Stomach (tissue), 9 donors: Measurements from ENCODE around the gene LRRC8B. TPM values are rescaled to one million over a fixed set of nuclear protein-coding genes. Genes with fewer than 3 reads are reported as not detected.

Source experiments
- DNase-seq, 2 donors: peaks; one replicate each; pipeline versions ENCODE4 v3.0.0 to v3.0.0-alpha.2; 2013 to 2019
- H3K27ac ChIP-seq, 5 donors: fragments of 200-600 bp in 4 of 5; sonication (generic) in 4 of 5; one replicate each; pipeline ENCODE4 v1.5.1; 2013 to 2019; ENCODE audit warnings: mild to moderate bottlenecking in 1 of 5, moderate library complexity in 1 of 5
- H3K27me3 ChIP-seq, 3 donors: fragments of 200-600 bp; sonication (generic); one replicate each; pipeline ENCODE4 v1.5.1; 2017 to 2019; ENCODE audit warnings: mixed run types in 1 of 3
- H3K36me3 ChIP-seq, 4 donors: fragments of 200-600 bp; sonication (generic); 1 replicate in 3 of 4; 2 replicates in 1 of 4; pipeline ENCODE4 v1.5.1; 2016 to 2019
- H3K4me1 ChIP-seq, 4 donors: fragments of 200-600 bp; sonication (generic); one replicate each; pipeline ENCODE4 v1.5.1; 2016 to 2019
- H3K4me3 ChIP-seq, 4 donors: fragments of 200-600 bp; sonication (generic) in 3 of 4; one replicate each; pipeline ENCODE4 v1.5.1; 2016 to 2019; ENCODE audit warnings: mild to moderate bottlenecking in 1 of 4
- H3K9me3 ChIP-seq, 4 donors: fragments of 200-600 bp; sonication (generic); one replicate each; pipeline ENCODE4 v1.5.1; 2016 to 2019
- EP300 ChIP-seq: sonication (generic); formaldehyde crosslinking; IDR thresholded peaks from one replicate; pipeline ENCODE4 v1.6.1; 2017; ENCODE audit warnings: antibody characterized with exemption
- POLR2A ChIP-seq, 4 donors: fragments of 450-650 bp; IDR thresholded peaks; one replicate each; pipeline ENCODE4 v1.6.1; 2016; ENCODE audit warnings: antibody characterized with exemption in 4 of 4, control low read depth in 2 of 4, mild to moderate bottlenecking in 1 of 4, moderate library complexity in 1 of 4
- POLR2AphosphoS5 ChIP-seq, 3 donors: sonication (generic); formaldehyde crosslinking; IDR thresholded peaks; one replicate each; pipeline ENCODE4 v1.6.1; 2016; ENCODE audit warnings: antibody characterized with exemption in 3 of 3
- WGBS, 5 donors: extraction: QIAGEN DNeasy Blood & Tissue Kit in 3 of 5; methylation state at CpG; one replicate each; pipeline versions ENCODE4 v1.1.5 to v1.1.7; 2013 to 2018; 5-methylcytosine and 5-hydroxymethylcytosine counted together
- intact Hi-C: fragments of 100-400 bp; cut with DNase I; formaldehyde crosslinking; loops from one replicate; pipeline ENCODE4 v1.15.1; 2023; ENCODE audit warnings: low total_unique reads
- polyA plus RNA-seq, 3 donors: library from polyadenylated mRNA; stranded (reverse); fragments of 200-250 nt; gene quantifications; one replicate each; pipeline ENCODE4 v1.2.3, GENCODE V29; 2013
- total RNA-seq, 5 donors: library from RNA; depleted of rRNA; stranded (reverse); fragments of >200 nt; gene quantifications; one replicate each; pipeline versions ENCODE4 v1.1.0 to v1.2.3, GENCODE V29; 2014 to 2016
- TF ChIP-seq, protein P1 (sequence below), 7 experiments: fragments of 450-650 bp in 4 of 7; fragments of 200-600 bp in 3 of 7; sonication (generic) in 3 of 7; IDR thresholded peaks; one replicate each; pipeline ENCODE4 v1.5.1; 2016 to 2019; ENCODE audit warnings: antibody characterized with exemption in 7 of 7, control low read depth in 2 of 7, mild to moderate bottlenecking in 1 of 7
- donor health status: healthy with polysubstance abuse.
- donor health status: Bipolar disorder and iron deficiency.
- donor health status: healthy.

LRRC8B gene
- total and polyA plus RNA-seq, 8 donors, result 1.2 to 27.4 (median 7.1) TPM

DNA sequence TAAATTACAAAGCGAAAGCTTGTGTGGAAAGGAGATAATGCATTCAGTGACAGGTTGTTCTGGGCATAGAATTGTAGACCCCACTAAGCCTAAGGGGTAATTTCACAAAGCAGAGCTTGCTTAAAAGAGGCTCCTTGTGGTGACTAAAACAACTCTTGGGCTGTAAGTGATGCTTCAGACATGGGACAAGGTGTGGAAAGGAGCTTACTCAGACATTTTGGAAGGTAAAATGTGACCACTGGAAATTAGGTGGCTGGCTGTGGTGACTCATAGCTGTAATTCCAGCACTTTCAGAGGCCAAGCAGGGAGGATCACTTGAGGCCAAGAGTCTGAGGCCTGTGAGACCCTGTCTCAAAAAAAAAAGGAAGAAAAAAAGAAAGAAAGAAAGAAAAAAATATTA, 57.2 kb downstream of the LRRC8B start:
- Histone ChIP-seq H3K4me3 (no peak overlapping the region), H3K36me3 (peaks cover 11 to 41% (median 36%) of the 10 kb centered on the region in 4 donors), H3K4me1 (no peaks in the 10 kb centered on the region), H3K27ac (no peak overlapping the region), H3K27me3 (no peaks in the 10 kb centered on the region), H3K9me3 (no peaks in the 10 kb centered on the region)
- DNase-seq, result no peak
- no peak for TF ChIP-seq POLR2A (IDR thresholded peaks at IDR 0.05)
- TF ChIP-seq POLR2AphosphoS5 (IDR thresholded peaks at IDR 0.05), result no peak
- TF ChIP-seq, protein P1, sequence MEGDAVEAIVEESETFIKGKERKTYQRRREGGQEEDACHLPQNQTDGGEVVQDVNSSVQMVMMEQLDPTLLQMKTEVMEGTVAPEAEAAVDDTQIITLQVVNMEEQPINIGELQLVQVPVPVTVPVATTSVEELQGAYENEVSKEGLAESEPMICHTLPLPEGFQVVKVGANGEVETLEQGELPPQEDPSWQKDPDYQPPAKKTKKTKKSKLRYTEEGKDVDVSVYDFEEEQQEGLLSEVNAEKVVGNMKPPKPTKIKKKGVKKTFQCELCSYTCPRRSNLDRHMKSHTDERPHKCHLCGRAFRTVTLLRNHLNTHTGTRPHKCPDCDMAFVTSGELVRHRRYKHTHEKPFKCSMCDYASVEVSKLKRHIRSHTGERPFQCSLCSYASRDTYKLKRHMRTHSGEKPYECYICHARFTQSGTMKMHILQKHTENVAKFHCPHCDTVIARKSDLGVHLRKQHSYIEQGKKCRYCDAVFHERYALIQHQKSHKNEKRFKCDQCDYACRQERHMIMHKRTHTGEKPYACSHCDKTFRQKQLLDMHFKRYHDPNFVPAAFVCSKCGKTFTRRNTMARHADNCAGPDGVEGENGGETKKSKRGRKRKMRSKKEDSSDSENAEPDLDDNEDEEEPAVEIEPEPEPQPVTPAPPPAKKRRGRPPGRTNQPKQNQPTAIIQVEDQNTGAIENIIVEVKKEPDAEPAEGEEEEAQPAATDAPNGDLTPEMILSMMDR (IDR thresholded peaks at IDR 0.05), result no peak
- no peak for TF ChIP-seq EP300
- intact Hi-C loops, result no loop called here
- 97 to 100% (median 100%) methylated on average over 1 of the region's 1 CpG for WGBS, 5 donors

DNA sequence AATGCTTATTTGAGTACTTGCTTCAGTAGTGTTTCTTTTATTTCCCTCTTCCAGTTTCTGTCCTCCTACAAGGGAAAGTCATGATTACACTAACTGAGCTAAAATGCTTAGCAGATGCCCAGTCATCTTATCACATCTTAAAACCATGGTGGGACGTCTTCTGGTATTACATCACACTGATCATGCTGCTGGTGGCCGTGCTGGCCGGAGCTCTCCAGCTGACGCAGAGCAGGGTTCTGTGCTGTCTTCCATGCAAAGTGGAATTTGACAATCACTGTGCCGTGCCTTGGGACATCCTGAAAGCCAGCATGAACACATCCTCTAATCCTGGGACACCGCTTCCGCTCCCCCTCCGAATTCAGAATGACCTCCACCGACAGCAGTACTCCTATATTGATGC, 57.9 kb downstream of the LRRC8B start:
- no peaks in the 10 kb centered on the region for H3K9me3 ChIP-seq
- TF ChIP-seq, protein P1 (IDR thresholded peaks at IDR 0.05), result no peak
- TF ChIP-seq EP300 (no peak), POLR2AphosphoS5 (IDR thresholded peaks at IDR 0.05) (no peak), POLR2A (IDR thresholded peaks at IDR 0.05) (no peak)
- intact Hi-C loops, result no loop called here
- H3K36me3 ChIP-seq, result peaks cover 11 to 41% (median 38%) of the 10 kb centered on the region in 4 donors
- DNase-seq, result no peak
- WGBS, 5 donors, result 89 to 96% (median 93%) methylated on average over 9 of the region's 9 CpGs
- H3K27ac ChIP-seq, result no peak overlapping the region
- no peaks in the 10 kb centered on the region for H3K27me3 ChIP-seq
- H3K4me3 ChIP-seq, result no peak overlapping the region
- H3K4me1 ChIP-seq, result no peaks in the 10 kb centered on the region

DNA sequence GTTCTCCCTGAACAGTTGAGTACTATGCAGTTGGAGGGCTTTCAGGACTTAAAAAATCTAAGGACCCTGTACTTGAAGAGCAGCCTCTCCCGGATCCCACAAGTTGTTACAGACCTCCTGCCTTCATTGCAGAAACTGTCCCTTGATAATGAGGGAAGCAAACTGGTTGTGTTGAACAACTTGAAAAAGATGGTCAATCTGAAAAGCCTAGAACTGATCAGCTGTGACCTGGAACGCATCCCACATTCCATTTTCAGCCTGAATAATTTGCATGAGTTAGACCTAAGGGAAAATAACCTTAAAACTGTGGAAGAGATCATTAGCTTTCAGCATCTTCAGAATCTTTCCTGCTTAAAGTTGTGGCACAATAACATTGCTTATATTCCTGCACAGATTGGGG, 59.6 kb downstream of the LRRC8B start:
- TF ChIP-seq, protein P1 (IDR thresholded peaks at IDR 0.05), result no peak
- TF ChIP-seq POLR2A (IDR thresholded peaks at IDR 0.05) (no peak), EP300 (no peak), POLR2AphosphoS5 (IDR thresholded peaks at IDR 0.05) (no peak)
- Histone ChIP-seq H3K4me1 (no peaks in the 10 kb centered on the region), H3K9me3 (no peaks in the 10 kb centered on the region), H3K36me3 (peaks cover 11 to 41% (median 38%) of the 10 kb centered on the region in 4 donors), H3K4me3 (no peak overlapping the region), H3K27ac (no peak overlapping the region), H3K27me3 (no peaks in the 10 kb centered on the region)
- intact Hi-C loops, result no loop called here
- no peak for DNase-seq
- WGBS, 5 donors, result 92 to 99% (median 98%) methylated on average over 2 of the region's 2 CpGs

- WGBS, 5 donors, result 84 to 93% (median 92%) methylated on average over 3 of the region's 3 CpGs
- TF ChIP-seq POLR2A (IDR thresholded peaks at IDR 0.05), result no peak
- TF ChIP-seq EP300, result no peak
- TF ChIP-seq, protein P1 (IDR thresholded peaks at IDR 0.05), result no peak
- no peak for TF ChIP-seq POLR2AphosphoS5 (IDR thresholded peaks at IDR 0.05)
- intact Hi-C loops, result no loop called here
- no peaks in the 10 kb centered on the region for H3K9me3 ChIP-seq
- H3K4me1 ChIP-seq, result no peaks in the 10 kb centered on the region
- no peak overlapping the region for H3K27ac ChIP-seq
- peaks cover 11 to 40% (median 38%) of the 10 kb centered on the region in 4 donors for H3K36me3 ChIP-seq
- no peak overlapping the region for H3K4me3 ChIP-seq
- H3K27me3 ChIP-seq, result no peaks in the 10 kb centered on the region
- no peak for DNase-seq
Observed at GRCh38 chr1:89584781-89585180, 60.2 kb downstream of the LRRC8B start.
